ENCODE measurements around the gene PKP3.

PKP3 gene

GRCh38 chr11:394858-395655 is 1.0 kb downstream of the PKP3 start:
- H3K36me3 ChIP-seq (ENCODE audit: insufficient read depth, low read length) = no peaks in the 10 kb centered on the region
- H3K27ac ChIP-seq (ENCODE audit: low read length) = no peak overlapping the region
- no peak overlapping the region for H3K4me3 ChIP-seq (ENCODE audit: low read depth in 1 of 2, low read length in 2 of 2)
- H3K9me3 ChIP-seq (ENCODE audit: insufficient read depth, low read length, severe bottlenecking) = no peaks in the 10 kb centered on the region
- ATAC-seq (ENCODE audit: insufficient read depth, low read depth) (no peak), DNase-seq (no peak)
- no peak overlapping the region for H2AFZ ChIP-seq (ENCODE audit: low read depth, low read length)
- H3K79me2 ChIP-seq (ENCODE audit: insufficient read depth, low read length) = no peaks in the 10 kb centered on the region
- H3K4me2 ChIP-seq (ENCODE audit: insufficient read depth, low read length) = no peak overlapping the region
- no peak overlapping the region for H3K9ac ChIP-seq (ENCODE audit: low read depth, low read length)
- H3K4me1 ChIP-seq (ENCODE audit: insufficient read depth, low read length) = no peaks in the 10 kb centered on the region
- no peak for TF ChIP-seq EZH2 (IDR thresholded peaks at IDR 0.05; ENCODE audit: borderline replicate concordance, low read depth, low read length, severe bottlenecking)
- no peak for TF ChIP-seq CTCF (IDR thresholded peaks at IDR 0.05; ENCODE audit: borderline replicate concordance, extremely low read depth, low read length, poor library complexity, severe bottlenecking)
- peaks cover 25% of the 10 kb centered on the region for H4K20me1 ChIP-seq (ENCODE audit: insufficient read depth, low read length)
- H3K27me3 ChIP-seq (ENCODE audit: insufficient read depth, low read length, poor library complexity) = peaks cover 19% of the 10 kb centered on the region

- Histone ChIP-seq H3K9me3 (ENCODE audit: insufficient read depth, low read length, severe bottlenecking) (no peaks in the 10 kb centered on the region), H3K9ac (ENCODE audit: low read depth, low read length) (no peak overlapping the region), H3K79me2 (ENCODE audit: insufficient read depth, low read length) (no peaks in the 10 kb centered on the region), H3K4me2 (ENCODE audit: insufficient read depth, low read length) (no peak overlapping the region), H3K4me1 (ENCODE audit: insufficient read depth, low read length) (no peaks in the 10 kb centered on the region), H3K27ac (ENCODE audit: low read length) (no peak overlapping the region), H3K4me3 (ENCODE audit: low read depth in 1 of 2, low read length in 2 of 2) (no peak overlapping the region), H4K20me1 (ENCODE audit: insufficient read depth, low read length) (peaks cover 25% of the 10 kb centered on the region), H3K36me3 (ENCODE audit: insufficient read depth, low read length) (no peaks in the 10 kb centered on the region), H2AFZ (ENCODE audit: low read depth, low read length) (no peak overlapping the region), H3K27me3 (ENCODE audit: insufficient read depth, low read length, poor library complexity) (peaks cover 19% of the 10 kb centered on the region)
- DNase-seq (no peak), ATAC-seq (ENCODE audit: insufficient read depth, low read depth) (0 out of 3 replicates have a peak, but pooled peaks have one; percentile 3)
- TF ChIP-seq EZH2 (IDR thresholded peaks at IDR 0.05; ENCODE audit: borderline replicate concordance, low read depth, low read length, severe bottlenecking) (no peak), CTCF (IDR thresholded peaks at IDR 0.05; ENCODE audit: borderline replicate concordance, extremely low read depth, low read length, poor library complexity, severe bottlenecking) (no peak)
These were observed 1.9 kb downstream of the PKP3 start for GRCh38 chr11:395866-396265.

GRCh38 chr11:396511-396947 is 2.5 kb downstream of the PKP3 start:
- ATAC-seq (ENCODE audit: insufficient read depth, low read depth) (peak; percentile 56), DNase-seq (no peak)
- Histone ChIP-seq H3K27ac (ENCODE audit: low read length) (no peak overlapping the region), H3K36me3 (ENCODE audit: insufficient read depth, low read length) (no peaks in the 10 kb centered on the region), H3K4me1 (ENCODE audit: insufficient read depth, low read length) (no peaks in the 10 kb centered on the region), H3K4me2 (ENCODE audit: insufficient read depth, low read length) (no peak overlapping the region), H3K9me3 (ENCODE audit: insufficient read depth, low read length, severe bottlenecking) (no peaks in the 10 kb centered on the region), H3K27me3 (ENCODE audit: insufficient read depth, low read length, poor library complexity) (peaks cover 19% of the 10 kb centered on the region), H4K20me1 (ENCODE audit: insufficient read depth, low read length) (peaks cover 25% of the 10 kb centered on the region), H3K4me3 (ENCODE audit: low read depth in 1 of 2, low read length in 2 of 2) (no peak overlapping the region), H2AFZ (ENCODE audit: low read depth, low read length) (no peak overlapping the region), H3K9ac (ENCODE audit: low read depth, low read length) (no peak overlapping the region), H3K79me2 (ENCODE audit: insufficient read depth, low read length) (no peaks in the 10 kb centered on the region)
- TF ChIP-seq CTCF (IDR thresholded peaks at IDR 0.05; ENCODE audit: borderline replicate concordance, extremely low read depth, low read length, poor library complexity, severe bottlenecking) = peak; percentile 43
- TF ChIP-seq EZH2 (IDR thresholded peaks at IDR 0.05; ENCODE audit: borderline replicate concordance, low read depth, low read length, severe bottlenecking) = no peak

Measured in DND-41 (cell line).